Measurements from ENCODE around the gene ARIH2. TPM values are rescaled to one million over a fixed set of nuclear protein-coding genes. Genes with fewer than 3 reads are reported as not detected.

ARIH2 gene
- total and polyA plus RNA-seq, 2 of the 8 experiments (the other 6 are each of a cell fraction or from before 2014, with no cell fraction given) = 72.9 to 136 TPM

DNA sequence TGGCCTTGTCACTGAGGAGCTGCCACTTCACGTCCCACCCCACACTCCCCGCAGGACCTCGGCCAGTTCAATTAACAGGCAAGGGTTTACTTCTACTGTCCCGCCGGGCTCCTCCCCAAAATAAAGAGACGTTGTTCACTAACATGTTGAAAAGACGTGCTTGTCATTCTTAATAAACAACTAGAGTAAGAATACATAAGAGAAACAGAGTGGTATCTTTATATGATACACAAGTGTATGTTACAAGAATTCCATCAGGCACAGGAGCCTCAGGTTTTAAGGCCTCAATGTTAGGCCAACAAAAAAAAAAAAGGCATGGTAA is 110.9 kb downstream of the ARIH2 start (continued):
- TF ChIP-seq, protein P1, sequence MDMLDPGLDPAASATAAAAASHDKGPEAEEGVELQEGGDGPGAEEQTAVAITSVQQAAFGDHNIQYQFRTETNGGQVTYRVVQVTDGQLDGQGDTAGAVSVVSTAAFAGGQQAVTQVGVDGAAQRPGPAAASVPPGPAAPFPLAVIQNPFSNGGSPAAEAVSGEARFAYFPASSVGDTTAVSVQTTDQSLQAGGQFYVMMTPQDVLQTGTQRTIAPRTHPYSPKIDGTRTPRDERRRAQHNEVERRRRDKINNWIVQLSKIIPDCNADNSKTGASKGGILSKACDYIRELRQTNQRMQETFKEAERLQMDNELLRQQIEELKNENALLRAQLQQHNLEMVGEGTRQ (IDR thresholded peaks at IDR 0.05; ENCODE audit: low read length) = no peak
- no peak for TF ChIP-seq NANOG (IDR thresholded peaks at IDR 0.05; ENCODE audit: insufficient read depth, low read depth, low read length, poor library complexity, severe bottlenecking)
- no peak for TF ChIP-seq TEAD4 (IDR thresholded peaks at IDR 0.05; ENCODE audit: low read depth, low read length)
- TF ChIP-seq MAFK (IDR thresholded peaks at IDR 0.05; ENCODE audit: low read depth, low read length) = no peak
- no peak for TF ChIP-seq KDM5A (IDR thresholded peaks at IDR 0.05; ENCODE audit: low read length)
- TF ChIP-seq CTBP2 (IDR thresholded peaks at IDR 0.05; ENCODE audit: borderline replicate concordance, insufficient read depth, insufficient read length, low read length) = no peak

Data from H1 (cell line).